NCI-H2107 treated with DMSO at 0.1 percent for 48 hours (cell line): ENCODE results near the gene HSD11B1L.

ENCODE experiments used
- DNase-seq: peaks from one replicate; lab custom pipeline; 2025; ENCODE audit not compliant: unreplicated experiment; lab: John Stamatoyannopoulos, UW

HSD11B1L gene

GRCh38 chr19:5680437-5681368 lies at the start of gene HSD11B1L, which contains the start of gene MICOS13:
Gene HSD11B1L, plus strand, starts transcription at chr19:5681027. Its CDS starts 3,806 bp downstream, at chr19:5684833.
Gene MICOS13, minus strand, starts transcription at chr19:5680516. Its CDS starts 30 bp downstream, at chr19:5680486.
- DNase-seq: peak; percentile 93

- DNase-seq: no peak
Observed at GRCh38 chr19:5631567-5632240, 49.1 kb upstream of the HSD11B1L start.

GRCh38 chr19:5632241-5632612 lies 48.6 kb upstream of the HSD11B1L start:
- no peak for DNase-seq

- DNase-seq: no peak
Observed at GRCh38 chr19:5632657-5633056, 48.2 kb upstream of the HSD11B1L start.

- no peak for DNase-seq
Observed at GRCh38 chr19:5635427-5635826, 45.4 kb upstream of the HSD11B1L start.

- no peak for DNase-seq
Observed at GRCh38 chr19:5637971-5638370, 42.9 kb upstream of the HSD11B1L start.

- no peak for DNase-seq
Observed at GRCh38 chr19:5641171-5641570, 39.7 kb upstream of the HSD11B1L start.

- DNase-seq: no peak
Observed at GRCh38 chr19:5642204-5642603, 38.6 kb upstream of the HSD11B1L start.

- DNase-seq: no peak
Observed at GRCh38 chr19:5643060-5643459, 37.8 kb upstream of the HSD11B1L start.

- no peak for DNase-seq
Observed at GRCh38 chr19:5644037-5644436, 36.8 kb upstream of the HSD11B1L start.

- DNase-seq: peak; percentile 94
Observed at GRCh38 chr19:5645409-5645808, 35.4 kb upstream of the HSD11B1L start.

GRCh38 chr19:5646703-5647102 lies 34.1 kb upstream of the HSD11B1L start:
- DNase-seq: no peak

GRCh38 chr19:5648464-5648863 lies 32.4 kb upstream of the HSD11B1L start:
- DNase-seq: no peak

GRCh38 chr19:5651361-5651760 lies 29.5 kb upstream of the HSD11B1L start:
- DNase-seq: no peak

- no peak for DNase-seq
Observed at GRCh38 chr19:5652261-5652660, 28.6 kb upstream of the HSD11B1L start.

GRCh38 chr19:5654931-5655330 lies 25.9 kb upstream of the HSD11B1L start:
- no peak for DNase-seq

GRCh38 chr19:5655412-5655811 lies 25.4 kb upstream of the HSD11B1L start:
- DNase-seq: no peak

- no peak for DNase-seq
Observed at GRCh38 chr19:5661483-5661882, 19.3 kb upstream of the HSD11B1L start.

GRCh38 chr19:5663904-5664303 lies 16.9 kb upstream of the HSD11B1L start:
- no peak for DNase-seq

GRCh38 chr19:5664515-5664914 lies 16.3 kb upstream of the HSD11B1L start:
- DNase-seq: no peak

GRCh38 chr19:5665781-5666513 lies 14.9 kb upstream of the HSD11B1L start:
- no peak for DNase-seq
